KG1 (cell line): ENCODE results near the gene CEP44.
"Not testable (repeated sequence)": the region's sequence is repeated elsewhere in the genome, so short reads cannot be mapped to it uniquely, and the experiment has no call there.

Experiments used
- DNase-seq: peaks from one replicate; lab custom pipeline; 2025; lab: John Stamatoyannopoulos, UW

Gene CEP44

GRCh38 chr4:174278467-174278866 lies 5.2 kb upstream of the CEP44 start:
- DNase-seq, result no peak

- DNase-seq, result no peak
Measured at GRCh38 chr4:174279433-174280155, 4.1 kb upstream of the CEP44 start.

GRCh38 chr4:174281182-174281737 lies 2.5 kb upstream of the CEP44 start:
- no peak for DNase-seq

- DNase-seq, result no peak
Measured at GRCh38 chr4:174281901-174282300, 1.8 kb upstream of the CEP44 start.

- peak; percentile 35 for DNase-seq
Measured at GRCh38 chr4:174282836-174283506, 740 bp upstream of the CEP44 start.

GRCh38 chr4:174284487-174284886 lies 776 bp downstream of the CEP44 start:
- no peak for DNase-seq

GRCh38 chr4:174286870-174287269 lies 3.2 kb downstream of the CEP44 start:
- no peak for DNase-seq

GRCh38 chr4:174292473-174292872 lies 8.8 kb downstream of the CEP44 start:
- DNase-seq, result no peak

GRCh38 chr4:174294641-174295040 lies 10.9 kb downstream of the CEP44 start:
- not testable (repeated sequence) for DNase-seq

GRCh38 chr4:174295142-174295541 lies 11.4 kb downstream of the CEP44 start:
- DNase-seq, result not testable (repeated sequence)

GRCh38 chr4:174303687-174304086 lies 20.0 kb downstream of the CEP44 start:
- DNase-seq, result no peak

- DNase-seq, result no peak
Measured at GRCh38 chr4:174304664-174305063, 21.0 kb downstream of the CEP44 start.

- DNase-seq, result no peak
Measured at GRCh38 chr4:174305961-174306360, 22.2 kb downstream of the CEP44 start.

- DNase-seq, result no peak
Measured at GRCh38 chr4:174307694-174308093, 24.0 kb downstream of the CEP44 start.

GRCh38 chr4:174312993-174313392 lies 29.3 kb downstream of the CEP44 start:
- DNase-seq, result no peak

GRCh38 chr4:174314274-174314673 lies 30.6 kb downstream of the CEP44 start:
- DNase-seq, result no peak

GRCh38 chr4:174314770-174315169 lies 31.1 kb downstream of the CEP44 start:
- no peak for DNase-seq

- DNase-seq, result no peak
Measured at GRCh38 chr4:174316546-174316945, 32.8 kb downstream of the CEP44 start.

GRCh38 chr4:174316954-174317353 lies 33.2 kb downstream of the CEP44 start:
- no peak for DNase-seq

GRCh38 chr4:174317531-174317930 lies 33.8 kb downstream of the CEP44 start:
- no peak for DNase-seq

- no peak for DNase-seq
Measured at GRCh38 chr4:174318829-174319764, 35.4 kb downstream of the CEP44 start.

- no peak for DNase-seq
Measured at GRCh38 chr4:174320494-174321199, 36.9 kb downstream of the CEP44 start.
